Sciatic nerve (tissue), 2 donors: ENCODE measurements around the gene CNKSR2. TPM values are rescaled to one million over a fixed set of nuclear protein-coding genes. Genes with fewer than 3 reads are reported as not detected.

Experiments
- ATAC-seq: fragments of 200-7000 bp; cut with Tn5 transposase; one replicate; pipeline ENCODE4 v1.9.1; 2020; ENCODE audit warnings: mild to moderate bottlenecking, moderate library complexity
- DNase-seq: peaks from one replicate; pipeline ENCODE4 v3.0.0-alpha.2; 2020; ENCODE audit warnings: low spot score
- intact Hi-C: fragments of 100-400 bp; cut with DNase I; formaldehyde crosslinking; loops from one replicate; pipeline ENCODE4 v1.14.2; 2022
- total RNA-seq: library from RNA; stranded (reverse); fragmentation: NEBNext Ultra II Directional; extraction: Animal tissue kit (Norgen Biotek cat#: 25700); gene quantifications from one replicate; pipeline ENCODE4 v1.2.1, GENCODE V29; 2021
- donor health status: DM: no; HTN: no; CAD: no.
- donor health status: DM: no; HTN: no; CAD: no.

CNKSR2 gene
- total RNA-seq, 1 donor from 2014 or later = 16.8 TPM

- intact Hi-C loops = no loop called here
- peak; percentile 20 for ATAC-seq
- no peak for DNase-seq
Measured at GRCh38 chrX:21658152-21658737, 284.0 kb downstream of the CNKSR2 start, which contains the start of gene KLHL34. TSS of gene KLHL34 (minus strand) at chrX:21658330. CDS start at chrX:21657788, 542 bp downstream.

GRCh38 chrX:21658746-21659145 lies 284.5 kb downstream of the CNKSR2 start:
- intact Hi-C loops = no loop called here
- no peak for ATAC-seq
- DNase-seq = no peak

- DNase-seq = no peak
- no peak for ATAC-seq
- intact Hi-C loops = no loop called here
Measured at GRCh38 chrX:21659320-21659719, 285.1 kb downstream of the CNKSR2 start.

GRCh38 chrX:21660156-21660555 lies 285.9 kb downstream of the CNKSR2 start:
- ATAC-seq (no peak), DNase-seq (no peak)
- intact Hi-C loops = no loop called here

GRCh38 chrX:21661316-21661715 lies 287.1 kb downstream of the CNKSR2 start:
- intact Hi-C loops = no loop called here
- no peak for DNase-seq

GRCh38 chrX:21662761-21663160 lies 288.5 kb downstream of the CNKSR2 start:
- ATAC-seq = no peak
- intact Hi-C loops = no loop called here

More at GRCh38 chrX:21661316-21661715, 287.1 kb downstream of the CNKSR2 start:
- no peak for ATAC-seq

GRCh38 chrX:21666252-21666651 lies 292.0 kb downstream of the CNKSR2 start:
- no peak for ATAC-seq
- no peak for DNase-seq
- intact Hi-C loops = no loop called here

More at GRCh38 chrX:21662761-21663160, 288.5 kb downstream of the CNKSR2 start:
- DNase-seq = no peak

- intact Hi-C loops = no loop called here
- DNase-seq = no peak
- ATAC-seq = no peak
Measured at GRCh38 chrX:21666679-21667078, 292.5 kb downstream of the CNKSR2 start.

GRCh38 chrX:21674430-21675186 lies 300.4 kb downstream of the CNKSR2 start:
- intact Hi-C loops = no loop called here
- no peak for DNase-seq
- no peak for ATAC-seq

GRCh38 chrX:21675931-21676330 lies 301.7 kb downstream of the CNKSR2 start:
- intact Hi-C loops = no loop called here
- ATAC-seq = no peak
- DNase-seq = no peak

GRCh38 chrX:21678048-21678612 lies 303.9 kb downstream of the CNKSR2 start:
- DNase-seq (no peak), ATAC-seq (no peak)
- intact Hi-C loops = no loop called here

GRCh38 chrX:21683941-21684340 lies 309.7 kb downstream of the CNKSR2 start:
- intact Hi-C loops = no loop called here
- ATAC-seq (no peak), DNase-seq (no peak)

GRCh38 chrX:21691512-21692018 lies 317.3 kb downstream of the CNKSR2 start:
- no peak for ATAC-seq
- no peak for DNase-seq
- intact Hi-C loops = no loop called here

- no peak for DNase-seq
- intact Hi-C loops = no loop called here
- no peak for ATAC-seq
Measured at GRCh38 chrX:21698272-21698671, 324.1 kb downstream of the CNKSR2 start.

- ATAC-seq = no peak
- no peak for DNase-seq
- intact Hi-C loops = no loop called here
Measured at GRCh38 chrX:21699136-21699535, 324.9 kb downstream of the CNKSR2 start.

GRCh38 chrX:21700275-21700674 lies 326.1 kb downstream of the CNKSR2 start:
- ATAC-seq (no peak), DNase-seq (no peak)
- intact Hi-C loops = no loop called here

GRCh38 chrX:21700967-21701366 lies 326.7 kb downstream of the CNKSR2 start:
- intact Hi-C loops = no loop called here
- ATAC-seq (no peak), DNase-seq (no peak)

GRCh38 chrX:21702725-21703124 lies 328.5 kb downstream of the CNKSR2 start:
- ATAC-seq = no peak
- no peak for DNase-seq
- intact Hi-C loops = no loop called here
